Psoas muscle (tissue), 8 donors: ENCODE measurements around the gene CPE. TPM values are rescaled to one million over a fixed set of nuclear protein-coding genes. Genes with fewer than 3 reads are reported as not detected.

ENCODE experiments used
- ATAC-seq, 4 donors: fragments of 200-7000 bp; cut with Tn5 transposase; one replicate each; pipeline ENCODE4 v1.9.1; 2020; ENCODE audit warnings: moderate library complexity in 3 of 4, mild to moderate bottlenecking in 2 of 4
- DNase-seq, 2 donors: peaks; one replicate each; pipeline ENCODE4 v3.0.0-alpha.2; 2020
- H3K27ac ChIP-seq: fragments of 200-600 bp; one replicate; pipeline ENCODE4 v1.8.0; 2022
- H3K27me3 ChIP-seq, 3 donors: fragments of 200-600 bp in 1 of 3; one replicate each; pipeline versions ENCODE4 v1.6.1 to v1.8.0; 2013 to 2022; ENCODE audit warnings: low read length in 2 of 3, mild to moderate bottlenecking in 2 of 3, moderate library complexity in 1 of 3; ENCODE audit not compliant: insufficient read depth in 3 of 3
- H3K36me3 ChIP-seq, 2 donors: fragments of 200-600 bp in 1 of 2; one replicate each; pipeline versions ENCODE4 v1.6.1 to v1.8.0; 2013 to 2022; ENCODE audit warnings: low read depth in 1 of 2, mild to moderate bottlenecking in 1 of 2, moderate library complexity in 1 of 2; ENCODE audit not compliant: insufficient read depth in 1 of 2
- H3K4me1 ChIP-seq: fragments of 200-600 bp; one replicate; pipeline ENCODE4 v1.8.0; 2022
- H3K4me3 ChIP-seq: fragments of 200-600 bp; one replicate; pipeline ENCODE4 v1.8.0; 2022; ENCODE audit warnings: mild to moderate bottlenecking
- H3K9me3 ChIP-seq: fragments of 200-600 bp; one replicate; pipeline ENCODE4 v1.8.0; 2022
- CTCF ChIP-seq: fragments of 200-600 bp; IDR thresholded peaks from one replicate; pipeline ENCODE4 v1.8.0; 2022; ENCODE audit warnings: antibody characterized with exemption
- WGBS, 3 donors: extraction: QIAGEN DNeasy Blood & Tissue Kit; methylation state at CpG; one replicate each; pipeline versions ENCODE4 v1.1.6 to v1.1.7; 2013; 5-methylcytosine and 5-hydroxymethylcytosine counted together
- intact Hi-C, 2 donors: fragments of 100-400 bp; cut with DNase I; formaldehyde crosslinking; loops; one replicate each; pipeline versions ENCODE4 v1.11.0 to v1.14.2; 2022
- polyA plus RNA-seq, 3 donors: library from polyadenylated mRNA; stranded (reverse); fragments of 200-250 nt; gene quantifications; one replicate each; pipeline ENCODE4 v1.2.3, GENCODE V29; 2013
- total RNA-seq, 4 donors: library from RNA; stranded (reverse); fragmentation: NEBNext Ultra II Directional in 2 of 4; extraction: Animal tissue kit (Norgen Biotek cat#: 25700) in 2 of 4; gene quantifications; one replicate each; pipeline versions ENCODE4 v1.2.1 to v1.2.4, GENCODE V29; 2021 to 2023
- donor health status: healthy with polysubstance abuse.
- donor health status: DM: no; HTN: no; CAD: no; lungs with moderate emphysema.
- donor health status: Bipolar disorder and iron deficiency.
- donor health status: healthy.
- donor health status: DM: yes; HTN: yes; CAD: no.
- donor health status: DM: no; HTN: no; CAD: no.
- donor health status: DM: no; HTN: no; CAD: no.
- donor health status: DM: yes; HTN: yes; CAD: no.

CPE gene
- total and polyA plus RNA-seq, 7 donors = 9.4 to 34.8 (median 12.2) TPM

GRCh38 chr4:165537028-165537648 lies 158.3 kb downstream of the CPE start:
- TF ChIP-seq CTCF = peak; percentile 80
- H3K27ac ChIP-seq = no peak overlapping the region
- H3K27me3 ChIP-seq = peaks cover 0 to 2% (median 0%) of the 10 kb centered on the region in 3 donors
- ATAC-seq (peak in 2 of 4 donors; percentile 45 to 60), DNase-seq (no peak)
- H3K4me3 ChIP-seq = no peak overlapping the region
- H3K4me1 ChIP-seq = no peaks in the 10 kb centered on the region
- H3K36me3 ChIP-seq = no peaks in the 10 kb centered on the region
- intact Hi-C loops = loop anchor here (2.0 to 5.0 kb wide), 3 partner anchors 552 to 630 kb away; no protein-coding TSS in a partner anchor
- H3K9me3 ChIP-seq = no peaks in the 10 kb centered on the region
- WGBS, 3 donors = 59 to 60% (median 59%) methylated on average over 6 of the region's 6 CpGs

- no peak for DNase-seq
- WGBS, 3 donors = 59 to 73% (median 63%) methylated on average over 3 of the region's 3 CpGs
- Histone ChIP-seq H3K4me3 (no peak overlapping the region), H3K27me3 (no peaks in the 10 kb centered on the region), H3K4me1 (no peaks in the 10 kb centered on the region), H3K36me3 (no peaks in the 10 kb centered on the region), H3K27ac (no peak overlapping the region), H3K9me3 (no peaks in the 10 kb centered on the region)
- intact Hi-C loops = loop anchor here (5.0 kb wide), 2 partner anchors 552 to 628 kb away; no protein-coding TSS in a partner anchor
- TF ChIP-seq CTCF = no peak
- no peak for ATAC-seq
Measured at GRCh38 chr4:165539801-165540200, 161.0 kb downstream of the CPE start.

GRCh38 chr4:165540206-165540830 lies 161.5 kb downstream of the CPE start:
- Histone ChIP-seq H3K4me1 (no peaks in the 10 kb centered on the region), H3K36me3 (no peaks in the 10 kb centered on the region), H3K27me3 (no peaks in the 10 kb centered on the region), H3K9me3 (no peaks in the 10 kb centered on the region), H3K27ac (no peak overlapping the region), H3K4me3 (no peak overlapping the region)
- no peak for TF ChIP-seq CTCF
- ATAC-seq = no peak
- 89% methylated on average over 9 of the region's 9 CpGs for WGBS, 3 donors
- intact Hi-C loops = no loop called here
- no peak for DNase-seq

- H3K27ac ChIP-seq = no peak overlapping the region
- no peak overlapping the region for H3K4me3 ChIP-seq
- H3K27me3 ChIP-seq = no peaks in the 10 kb centered on the region
- no peaks in the 10 kb centered on the region for H3K4me1 ChIP-seq
- WGBS, 3 donors = 88 to 91% (median 90%) methylated on average over 10 of the region's 10 CpGs
- no peaks in the 10 kb centered on the region for H3K9me3 ChIP-seq
- intact Hi-C loops = no loop called here
- DNase-seq (no peak), ATAC-seq (no peak)
- no peaks in the 10 kb centered on the region for H3K36me3 ChIP-seq
- TF ChIP-seq CTCF = no peak
Measured at GRCh38 chr4:165541851-165542459, 163.1 kb downstream of the CPE start.
